CD14-positive monocyte (primary cell): ENCODE data around the gene SNX22. TPM values are rescaled to one million over a fixed set of nuclear protein-coding genes. Genes with fewer than 3 reads are reported as not detected.

Experiments used
- DNase-seq, 3 donors: peaks; one replicate each; pipeline ENCODE4 v3.0.0-alpha.2; 2011 to 2022
- H2AFZ ChIP-seq: 2 replicates; pipeline ENCODE4 v1.6.0; 2012; ENCODE audit warnings: mild to moderate bottlenecking, low read depth, low read length, inconsistent platforms; ENCODE audit not compliant: insufficient read depth, poor library complexity, severe bottlenecking
- H3K27ac ChIP-seq, 2 donors: 1 replicate in 1 of 2; 2 replicates in 1 of 2; pipeline ENCODE4 v1.5.1; 2012 to 2013; ENCODE audit warnings: low read length in 2 of 2, control low read depth in 1 of 2, inconsistent platforms in 1 of 2, low read depth in 1 of 2, mild to moderate bottlenecking in 1 of 2
- H3K27me3 ChIP-seq, 2 donors: one replicate each; pipeline versions ENCODE4 v1.6.0 to v1.6.1; 2011 to 2013; ENCODE audit warnings: low read length in 2 of 2; ENCODE audit not compliant: control insufficient read depth in 2 of 2, insufficient read depth in 2 of 2
- H3K36me3 ChIP-seq, 2 donors: replicated peaks in 1 of 2; 1 replicate in 1 of 2; 2 replicates in 1 of 2; pipeline versions ENCODE4 v1.5.1 to v1.6.1; 2012 to 2013; ENCODE audit warnings: low read length in 2 of 2, control low read depth in 1 of 2, inconsistent platforms in 1 of 2, mild to moderate bottlenecking in 1 of 2; ENCODE audit not compliant: insufficient read depth in 2 of 2, control insufficient read depth in 1 of 2
- H3K4me1 ChIP-seq, 2 donors: 1 replicate in 1 of 2; 2 replicates in 1 of 2; pipeline versions ENCODE4 v1.5.1 to v1.6.1; 2012 to 2013; ENCODE audit warnings: low read length in 2 of 2, control low read depth in 1 of 2, inconsistent platforms in 1 of 2, mild to moderate bottlenecking in 1 of 2, moderate library complexity in 1 of 2; ENCODE audit not compliant: insufficient read depth in 2 of 2, control insufficient read depth in 1 of 2
- H3K4me2 ChIP-seq: replicated peaks from 2 replicates; pipeline ENCODE3; 2012; ENCODE audit warnings: low read length, moderate library complexity, mild to moderate bottlenecking; ENCODE audit not compliant: poor library complexity, severe bottlenecking; ENCODE audit errors: extremely low read depth
- H3K4me3 ChIP-seq, 3 experiments: fragments of 200-600 bp in 1 of 3; sonication (generic) in 1 of 3; replicated peaks in 1 of 3; 1 replicate in 2 of 3; 2 replicates in 1 of 3; pipeline ENCODE4 v1.5.1; 2011 to 2013; ENCODE audit warnings: low read length in 3 of 3, mild to moderate bottlenecking in 3 of 3, control low read depth in 2 of 3, low read depth in 2 of 3, inconsistent platforms in 1 of 3, moderate library complexity in 1 of 3
- H3K79me2 ChIP-seq: 2 replicates; pipeline ENCODE4 v1.6.0; 2012; ENCODE audit warnings: mild to moderate bottlenecking, control low read depth, inconsistent platforms, low read length, moderate library complexity; ENCODE audit not compliant: insufficient read depth
- H3K9ac ChIP-seq: 2 replicates; pipeline ENCODE4 v1.6.0; 2017; ENCODE audit warnings: low read length, mild to moderate bottlenecking; ENCODE audit not compliant: insufficient read depth, poor library complexity, severe bottlenecking
- H3K9me3 ChIP-seq, 2 donors: replicated peaks in 1 of 2; 1 replicate in 1 of 2; 2 replicates in 1 of 2; pipeline versions ENCODE4 v1.5.1 to v1.6.1; 2012 to 2013; ENCODE audit warnings: low read length in 2 of 2, control low read depth in 1 of 2; ENCODE audit not compliant: control insufficient read depth in 1 of 2, insufficient read depth in 1 of 2
- H4K20me1 ChIP-seq: 2 replicates; pipeline ENCODE4 v1.6.0; 2012; ENCODE audit warnings: mild to moderate bottlenecking, low read length, control low read depth, moderate library complexity; ENCODE audit not compliant: insufficient read depth
- H3K27ac Mint-ChIP-seq, 7 donors: one replicate each; pipeline ENCODE4 v1.8.0; 2020; ENCODE audit warnings: mild to moderate bottlenecking in 7 of 7, mixed read lengths in 7 of 7, moderate library complexity in 6 of 7, inconsistent platforms in 2 of 7
- H3K27me3 Mint-ChIP-seq, 3 donors: one replicate each; pipeline ENCODE4 v1.8.0; 2021 to 2022; ENCODE audit warnings: low read depth in 3 of 3, mild to moderate bottlenecking in 3 of 3, mixed read lengths in 3 of 3, moderate library complexity in 3 of 3, inconsistent platforms in 1 of 3
- H3K36me3 Mint-ChIP-seq, 2 donors: one replicate each; pipeline ENCODE4 v1.8.0; 2020; ENCODE audit warnings: mixed read lengths in 2 of 2, inconsistent platforms in 1 of 2, mild to moderate bottlenecking in 1 of 2
- H3K4me1 Mint-ChIP-seq: one replicate; pipeline ENCODE4 v1.8.0; 2020; ENCODE audit warnings: mild to moderate bottlenecking, mixed read lengths
- H3K4me3 Mint-ChIP-seq, 2 donors: one replicate each; pipeline ENCODE4 v1.8.0; 2020; ENCODE audit warnings: mild to moderate bottlenecking in 2 of 2, mixed read lengths in 2 of 2, moderate library complexity in 1 of 2
- H3K9me3 Mint-ChIP-seq, 7 donors: one replicate each; pipeline ENCODE4 v1.8.0; 2020 to 2022; ENCODE audit warnings: mixed read lengths in 7 of 7, mild to moderate bottlenecking in 6 of 7, moderate library complexity in 6 of 7, inconsistent platforms in 2 of 7
- CTCF ChIP-seq: fragments of 200-600 bp; IDR thresholded peaks from one replicate; pipeline ENCODE4 v1.8.0; 2022; ENCODE audit warnings: antibody characterized with exemption, mild to moderate bottlenecking
- WGBS: methylation state at CpG from one replicate; pipeline ENCODE4 v1.1.5; 2013; ENCODE audit warnings: missing lambda C conversion rate; ENCODE audit not compliant: insufficient coverage; 5-methylcytosine and 5-hydroxymethylcytosine counted together
- intact Hi-C, 2 donors: fragments of 100-400 bp; cut with micrococcal nuclease; formaldehyde crosslinking; loops; one replicate each; pipeline versions ENCODE4 v1.15.0 to v1.15.1; 2023
- polyA plus RNA-seq, 3 donors: library from polyadenylated mRNA; depleted of rRNA in 1 of 3; unstranded in 2 of 3; stranded (reverse) in 1 of 3; fragments of 300-500 nt in 2 of 3; fragments of >200 nt in 1 of 3; fragmentation: Illumina TruSeq in 2 of 3; gene quantifications; 1 replicate in 2 of 3; 2 replicates in 1 of 3; pipeline ENCODE4 v1.2.3, GENCODE V29; 2012 to 2021

The SNX22 gene
- polyA plus RNA-seq, 3 donors, result 0.19 to 1.2 (median 0.80) TPM

GRCh38 chr15:64180235-64180824 lies 28.8 kb downstream of the SNX22 start:
- H3K27ac ChIP-seq, result no peak overlapping the region
- no peak overlapping the region for H3K4me3 Mint-ChIP-seq
- peaks cover 5 to 7% of the 10 kb centered on the region in 2 donors for H3K4me1 ChIP-seq
- H3K36me3 Mint-ChIP-seq, result peaks cover 48 to 57% of the 10 kb centered on the region in 2 donors
- WGBS, result 80% methylated on average over 1 of the region's 8 CpGs
- H2AFZ ChIP-seq, result no peak overlapping the region
- TF ChIP-seq CTCF, result no peak
- intact Hi-C loops, result no loop called here
- H3K4me3 ChIP-seq, result no peak overlapping the region
- no peak for DNase-seq
- H3K9ac ChIP-seq, result no peak overlapping the region
- H3K27me3 ChIP-seq, result no peaks in the 10 kb centered on the region
- peaks cover 11% of the 10 kb centered on the region for H3K4me1 Mint-ChIP-seq
- peaks cover 0 to 1% (median 0%) of the 10 kb centered on the region in 3 donors for H3K27me3 Mint-ChIP-seq
- H3K4me2 ChIP-seq, result no peak overlapping the region
- no peaks in the 10 kb centered on the region for H3K79me2 ChIP-seq
- peaks cover 32 to 63% of the 10 kb centered on the region in 2 donors for H3K36me3 ChIP-seq
- H3K27ac Mint-ChIP-seq, result no peak overlapping the region
- H4K20me1 ChIP-seq, result no peaks in the 10 kb centered on the region
- no peaks in the 10 kb centered on the region for H3K9me3 Mint-ChIP-seq
- H3K9me3 ChIP-seq, result no peaks in the 10 kb centered on the region

GRCh38 chr15:64182859-64183370 lies 31.4 kb downstream of the SNX22 start:
- no peaks in the 10 kb centered on the region for H3K9me3 Mint-ChIP-seq
- peaks cover 5 to 7% of the 10 kb centered on the region in 2 donors for H3K4me1 ChIP-seq
- H3K27me3 ChIP-seq, result no peaks in the 10 kb centered on the region
- no peak overlapping the region for H2AFZ ChIP-seq
- no peak overlapping the region for H3K4me2 ChIP-seq
- peaks cover 0 to 1% (median 1%) of the 10 kb centered on the region in 3 donors for H3K27me3 Mint-ChIP-seq
- no peak for TF ChIP-seq CTCF
- peaks cover 45 to 57% of the 10 kb centered on the region in 2 donors for H3K36me3 Mint-ChIP-seq
- H3K9me3 ChIP-seq, result no peaks in the 10 kb centered on the region
- H3K9ac ChIP-seq, result no peak overlapping the region
- peaks cover 11% of the 10 kb centered on the region for H3K4me1 Mint-ChIP-seq
- no peak overlapping the region for H3K27ac Mint-ChIP-seq
- H3K4me3 Mint-ChIP-seq, result no peak overlapping the region
- intact Hi-C loops, result no loop called here
- no peaks in the 10 kb centered on the region for H3K79me2 ChIP-seq
- H3K4me3 ChIP-seq, result no peak overlapping the region
- H4K20me1 ChIP-seq, result no peaks in the 10 kb centered on the region
- DNase-seq, result no peak
- H3K27ac ChIP-seq, result no peak overlapping the region
- peaks cover 21 to 60% of the 10 kb centered on the region in 2 donors for H3K36me3 ChIP-seq
- 84% methylated on average over 3 of the region's 4 CpGs for WGBS
